Esophagus squamous epithelium (tissue), 5 donors: ENCODE results near the gene APOL1. TPM values are rescaled to one million over a fixed set of nuclear protein-coding genes. Genes with fewer than 3 reads are reported as not detected.

ENCODE experiments used
- DNase-seq: peaks from one replicate; lab custom pipeline; 2025; lab: John Stamatoyannopoulos, UW
- H3K27ac ChIP-seq, 4 donors: fragments of 200-600 bp; sonication (generic); one replicate each; pipeline ENCODE4 v1.5.1; 2016 to 2019; ENCODE audit warnings: mild to moderate bottlenecking in 1 of 4
- H3K27me3 ChIP-seq, 4 donors: fragments of 200-600 bp; sonication (generic); 1 replicate in 3 of 4; 2 replicates in 1 of 4; pipeline versions ENCODE4 v1.5.1 to v1.6.0; 2017 to 2021; ENCODE audit warnings: antibody characterized with exemption in 1 of 4
- H3K36me3 ChIP-seq, 3 donors: fragments of 200-600 bp; sonication (generic); one replicate each; pipeline ENCODE4 v1.5.1; 2016 to 2019
- H3K4me1 ChIP-seq, 3 donors: fragments of 200-600 bp; sonication (generic); one replicate each; pipeline ENCODE4 v1.5.1; 2017 to 2019
- H3K4me3 ChIP-seq, 4 donors: fragments of 200-600 bp; sonication (generic); 1 replicate in 3 of 4; 2 replicates in 1 of 4; pipeline ENCODE4 v1.5.1; 2016 to 2019; ENCODE audit warnings: mild to moderate bottlenecking in 2 of 4, moderate library complexity in 1 of 4
- H3K9me3 ChIP-seq, 3 donors: fragments of 200-600 bp; sonication (generic); one replicate each; pipeline ENCODE4 v1.5.1; 2016 to 2019
- POLR2A ChIP-seq, 4 donors: fragments of 450-650 bp; IDR thresholded peaks; one replicate each; pipeline ENCODE4 v1.6.1; 2017; ENCODE audit warnings: antibody characterized with exemption in 4 of 4, mild to moderate bottlenecking in 4 of 4, moderate library complexity in 3 of 4
- WGBS, 2 donors: methylation state at CpG; one replicate each; pipeline ENCODE4 v1.1.5; 2018; 5-methylcytosine and 5-hydroxymethylcytosine counted together
- intact Hi-C: fragments of 100-400 bp; cut with DNase I; formaldehyde crosslinking; loops from one replicate; pipeline ENCODE4 v1.15.0; 2022
- total RNA-seq, 4 donors: library from RNA; depleted of rRNA; stranded (reverse); fragments of >200 nt; gene quantifications; one replicate each; pipeline ENCODE4 v1.1.0, GENCODE V29; 2016
- TF ChIP-seq, protein P1 (sequence below), 6 experiments: fragments of 450-650 bp in 4 of 6; fragments of 200-600 bp in 2 of 6; sonication (generic) in 2 of 6; IDR thresholded peaks; one replicate each; pipeline ENCODE4 v1.5.1; 2016 to 2019; ENCODE audit warnings: antibody characterized with exemption in 6 of 6, mild to moderate bottlenecking in 4 of 6, moderate library complexity in 4 of 6
- donor health status: DM: yes; HTN: yes; CAD: no.

The APOL1 gene
- total RNA-seq, 4 donors from 2014 or later: 8.4 to 49.3 (median 20.6) TPM

DNA sequence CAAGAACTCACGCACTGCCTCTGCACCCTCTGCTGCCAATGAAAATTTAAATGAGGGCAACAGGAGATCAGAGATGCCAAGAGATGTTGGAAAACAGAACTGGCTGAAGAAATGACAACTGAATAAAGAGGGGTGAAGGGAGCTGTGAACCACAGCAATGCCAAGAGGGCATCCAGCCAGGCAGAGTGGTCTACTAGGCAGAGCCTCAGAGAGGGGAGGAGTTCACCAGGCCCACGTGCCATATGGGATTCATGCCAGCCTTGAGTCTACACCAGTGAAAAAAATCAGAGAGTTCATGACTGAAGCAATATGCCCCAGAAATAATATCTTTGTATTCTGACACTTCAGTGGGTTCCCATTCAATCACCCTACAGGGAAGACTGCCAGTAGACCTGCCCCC is 18.0 kb upstream of the APOL1 start:
- peaks cover 27 to 52% (median 36%) of the 10 kb centered on the region in 3 donors for H3K4me1 ChIP-seq
- TF ChIP-seq, protein P1, sequence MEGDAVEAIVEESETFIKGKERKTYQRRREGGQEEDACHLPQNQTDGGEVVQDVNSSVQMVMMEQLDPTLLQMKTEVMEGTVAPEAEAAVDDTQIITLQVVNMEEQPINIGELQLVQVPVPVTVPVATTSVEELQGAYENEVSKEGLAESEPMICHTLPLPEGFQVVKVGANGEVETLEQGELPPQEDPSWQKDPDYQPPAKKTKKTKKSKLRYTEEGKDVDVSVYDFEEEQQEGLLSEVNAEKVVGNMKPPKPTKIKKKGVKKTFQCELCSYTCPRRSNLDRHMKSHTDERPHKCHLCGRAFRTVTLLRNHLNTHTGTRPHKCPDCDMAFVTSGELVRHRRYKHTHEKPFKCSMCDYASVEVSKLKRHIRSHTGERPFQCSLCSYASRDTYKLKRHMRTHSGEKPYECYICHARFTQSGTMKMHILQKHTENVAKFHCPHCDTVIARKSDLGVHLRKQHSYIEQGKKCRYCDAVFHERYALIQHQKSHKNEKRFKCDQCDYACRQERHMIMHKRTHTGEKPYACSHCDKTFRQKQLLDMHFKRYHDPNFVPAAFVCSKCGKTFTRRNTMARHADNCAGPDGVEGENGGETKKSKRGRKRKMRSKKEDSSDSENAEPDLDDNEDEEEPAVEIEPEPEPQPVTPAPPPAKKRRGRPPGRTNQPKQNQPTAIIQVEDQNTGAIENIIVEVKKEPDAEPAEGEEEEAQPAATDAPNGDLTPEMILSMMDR (IDR thresholded peaks at IDR 0.05): no peak
- no peak for TF ChIP-seq POLR2A (IDR thresholded peaks at IDR 0.05)
- H3K27ac ChIP-seq: no peak overlapping the region
- 57 to 63% methylated on average over 2 of the region's 2 CpGs for WGBS, 2 donors
- H3K4me3 ChIP-seq: no peak overlapping the region
- intact Hi-C loops: no loop called here
- H3K9me3 ChIP-seq: no peaks in the 10 kb centered on the region
- H3K27me3 ChIP-seq: no peaks in the 10 kb centered on the region
- H3K36me3 ChIP-seq: peaks cover 10 to 66% (median 12%) of the 10 kb centered on the region in 3 donors
- no peak for DNase-seq

DNA sequence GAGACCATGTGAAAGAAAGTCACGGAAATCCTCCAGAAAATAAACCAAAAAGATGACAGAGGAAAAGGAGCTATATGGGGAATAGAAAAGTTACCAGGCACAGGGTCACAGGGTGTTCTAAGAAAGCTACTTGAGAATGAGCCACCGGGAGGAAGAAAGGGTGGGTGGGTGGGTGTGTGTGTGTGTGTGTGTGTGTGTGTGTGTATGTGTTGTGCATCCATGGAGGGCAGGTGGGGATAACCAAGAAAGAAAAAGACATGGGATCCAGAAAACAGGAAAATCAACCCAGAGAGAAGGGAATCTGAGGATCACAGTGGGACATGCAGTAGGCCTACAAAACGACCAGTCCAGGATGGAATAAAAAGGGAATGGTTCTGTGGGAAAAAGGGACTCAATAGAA is 17.3 kb upstream of the APOL1 start:
- Histone ChIP-seq H3K27ac (no peak overlapping the region), H3K4me3 (peak overlapping the region in 1 of 4 donors; percentile 79), H3K27me3 (no peaks in the 10 kb centered on the region), H3K4me1 (peaks cover 27 to 54% (median 37%) of the 10 kb centered on the region in 3 donors), H3K36me3 (peaks cover 10 to 59% (median 10%) of the 10 kb centered on the region in 3 donors), H3K9me3 (no peaks in the 10 kb centered on the region)
- 74 to 81% methylated on average over 3 of the region's 3 CpGs for WGBS, 2 donors
- no peak for DNase-seq
- intact Hi-C loops: no loop called here
- no peak for TF ChIP-seq POLR2A (IDR thresholded peaks at IDR 0.05)
- TF ChIP-seq, protein P1 (IDR thresholded peaks at IDR 0.05): no peak

DNA sequence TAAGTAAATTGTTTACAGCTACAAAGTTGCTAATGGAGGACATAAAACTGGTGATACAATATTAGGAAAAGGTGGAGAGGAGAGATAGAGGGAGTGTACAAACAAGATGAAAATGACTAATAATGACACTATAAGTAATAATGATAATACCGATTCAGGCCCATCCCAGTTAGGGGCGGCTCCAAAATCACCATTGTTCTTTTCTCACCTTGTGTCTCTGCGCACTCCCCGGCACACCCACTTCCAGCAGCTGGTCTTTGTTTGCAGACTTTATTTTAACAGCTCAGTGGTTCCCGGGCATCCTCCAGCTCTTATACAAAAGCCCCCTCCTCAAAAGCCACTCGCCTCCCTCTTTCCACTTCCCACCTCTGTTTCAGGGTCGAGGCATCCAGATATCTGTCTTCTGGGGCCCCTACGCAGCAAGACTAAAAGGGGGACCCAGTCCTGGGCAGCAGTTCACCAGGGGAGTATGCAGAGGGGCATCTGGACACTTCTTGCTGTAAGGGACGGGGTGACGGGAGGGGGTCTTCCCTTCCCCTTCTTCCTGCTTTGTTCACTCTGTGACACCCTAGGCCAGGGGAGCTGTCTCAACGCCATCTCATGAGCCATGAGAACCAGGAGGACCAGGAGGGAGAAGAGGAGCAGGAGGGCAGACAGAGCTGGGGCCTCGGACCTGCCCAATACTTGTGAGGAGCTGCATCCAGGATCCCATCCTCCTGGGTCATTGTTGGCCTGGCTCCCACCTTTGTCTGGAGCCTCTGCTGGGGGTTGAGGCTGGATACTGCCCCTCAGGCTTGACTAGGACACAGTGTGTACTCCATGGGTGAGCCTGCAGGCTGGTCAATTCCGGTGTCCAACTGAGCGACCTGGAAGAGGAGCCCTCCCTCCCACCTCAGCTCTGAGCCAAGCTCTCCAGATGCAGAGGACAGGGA is 16.3 kb upstream of the APOL1 start:
- no peak for DNase-seq
- no peaks in the 10 kb centered on the region for H3K9me3 ChIP-seq
- no peaks in the 10 kb centered on the region for H3K27me3 ChIP-seq
- peaks cover 27 to 54% (median 37%) of the 10 kb centered on the region in 3 donors for H3K4me1 ChIP-seq
- intact Hi-C loops: no loop called here
- 55 to 66% methylated on average over 8 to 10 of the region's 14 CpGs for WGBS, 2 donors
- H3K27ac ChIP-seq: peak overlapping the region; percentile 87 to 95 (median 90)
- H3K4me3 ChIP-seq: peak overlapping the region in 2 of 4 donors; percentile 51 to 79
- TF ChIP-seq, protein P1 (IDR thresholded peaks at IDR 0.05): no peak
- peak in 1 of 4 donors; percentile 13 for TF ChIP-seq POLR2A (IDR thresholded peaks at IDR 0.05)
- peaks cover 8 to 48% (median 10%) of the 10 kb centered on the region in 3 donors for H3K36me3 ChIP-seq

DNA sequence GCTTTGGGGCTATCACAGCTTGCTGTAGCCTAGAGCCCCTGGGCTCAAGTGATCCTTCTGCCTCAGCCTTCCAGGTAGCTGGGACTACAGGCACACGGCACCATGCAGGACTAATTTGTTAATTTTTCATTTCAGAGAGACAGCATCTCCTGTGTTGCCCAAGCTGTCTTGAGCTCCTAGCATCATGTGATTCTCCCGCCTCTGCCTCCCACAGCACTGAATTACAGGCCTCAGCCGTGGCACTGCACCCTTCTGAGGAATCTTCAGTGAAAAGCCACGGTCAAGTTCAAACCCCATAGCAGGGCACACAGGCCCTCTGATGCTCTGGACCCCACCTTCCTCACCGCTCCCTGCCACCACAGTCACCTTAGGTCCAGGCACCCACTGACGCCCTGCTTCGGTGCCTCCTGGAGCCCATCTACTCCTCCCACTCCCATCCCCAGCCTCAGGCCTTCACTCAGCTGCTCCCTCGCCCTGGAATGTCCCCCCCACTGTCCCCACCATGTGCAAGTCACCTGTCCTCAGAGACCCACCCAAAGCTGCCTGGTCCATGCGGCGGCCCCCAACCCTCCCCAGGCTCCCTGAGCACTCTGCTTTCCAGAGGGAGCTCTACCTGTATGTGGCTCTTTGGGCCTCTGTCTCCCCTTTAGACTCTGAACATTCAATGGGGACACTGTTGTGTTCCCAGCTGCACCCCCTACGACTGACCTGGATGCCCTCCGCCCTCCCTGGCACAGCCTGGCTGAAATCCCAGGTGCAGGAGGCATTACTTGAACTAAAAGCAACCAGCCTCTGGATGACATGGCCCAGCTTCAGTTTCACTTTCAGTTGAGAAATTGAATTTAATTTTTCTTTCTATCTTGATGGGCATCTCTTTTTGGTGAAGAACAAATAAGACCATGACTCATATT is 15.2 kb upstream of the APOL1 start:
- peaks cover 1 to 38% (median 7%) of the 10 kb centered on the region in 3 donors for H3K36me3 ChIP-seq
- 63 to 67% methylated on average over 10 to 12 of the region's 12 CpGs for WGBS, 2 donors
- no peaks in the 10 kb centered on the region for H3K9me3 ChIP-seq
- intact Hi-C loops: no loop called here
- TF ChIP-seq, protein P1 (IDR thresholded peaks at IDR 0.05): no peak
- TF ChIP-seq POLR2A (IDR thresholded peaks at IDR 0.05): no peak
- H3K27ac ChIP-seq: peak overlapping the region; percentile 87 to 95 (median 90)
- no peaks in the 10 kb centered on the region for H3K27me3 ChIP-seq
- peaks cover 27 to 54% (median 37%) of the 10 kb centered on the region in 3 donors for H3K4me1 ChIP-seq
- DNase-seq: no peak
- peak overlapping the region; percentile 4 to 79 (median 60) for H3K4me3 ChIP-seq
